GM19023 (cell line): ENCODE data around the gene FUNDC2.

Source experiments
- ATAC-seq: cut with Tn5 transposase; IDR thresholded peaks from one replicate; pipeline ENCODE4 v1.9.1; 2021; ENCODE audit warnings: mild to moderate bottlenecking, moderate library complexity; ENCODE audit not compliant: unreplicated experiment

The FUNDC2 gene

DNA sequence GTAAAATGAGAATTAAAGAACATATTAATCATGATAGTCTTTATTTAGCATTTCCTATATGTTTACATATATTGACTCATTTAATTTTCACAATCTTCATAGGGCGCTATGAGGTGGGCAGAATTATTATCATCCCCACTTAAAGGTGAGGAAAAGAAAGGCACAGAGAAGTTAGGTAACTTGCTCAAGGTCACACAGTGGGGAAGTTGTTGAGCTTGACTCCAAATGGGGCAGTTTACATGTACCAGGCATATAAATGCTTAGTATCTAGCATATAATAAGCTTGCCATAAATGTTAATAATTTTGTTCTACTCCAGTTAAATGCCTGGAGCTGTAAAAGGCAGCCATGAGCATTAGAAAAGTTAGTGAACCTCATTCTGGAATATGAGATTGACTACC lies 42.8 kb downstream of the FUNDC2 start:
- no peak for ATAC-seq

DNA sequence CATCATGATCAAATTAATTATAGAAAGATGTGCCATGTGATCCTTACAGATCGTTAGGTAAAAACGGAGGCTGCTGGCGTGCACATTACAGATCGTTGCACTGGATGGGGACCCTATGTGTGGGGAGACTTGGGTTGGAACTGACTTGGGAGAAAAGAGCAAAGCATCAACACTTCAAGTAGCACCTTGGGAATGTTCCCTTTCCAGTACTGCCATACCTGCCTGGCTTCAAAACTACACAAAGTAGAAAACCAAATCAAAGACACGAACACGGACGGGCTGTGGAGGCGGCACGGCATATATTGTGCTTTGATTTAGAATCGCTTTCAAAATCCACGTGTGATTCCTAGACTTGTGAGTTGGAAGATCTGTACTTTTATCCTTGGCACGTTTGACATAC lies 43.4 kb downstream of the FUNDC2 start:
- ATAC-seq, result no peak

DNA sequence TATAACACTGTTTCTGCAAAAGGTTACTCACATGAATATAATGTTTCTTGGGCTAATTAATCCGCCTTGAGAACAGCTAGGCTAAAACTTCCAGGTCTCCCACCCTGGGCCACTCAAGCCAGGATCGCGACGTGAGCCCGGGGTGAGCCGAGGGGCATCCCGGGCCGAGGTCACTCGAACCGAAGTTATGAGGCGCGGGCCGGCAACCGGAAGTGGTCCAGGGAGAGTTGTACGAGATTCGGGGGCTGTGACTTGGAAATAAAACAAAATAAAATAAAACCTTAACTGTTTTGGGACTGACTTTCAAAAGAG lies 44.0 kb downstream of the FUNDC2 start:
- peak; percentile 31 for ATAC-seq

DNA sequence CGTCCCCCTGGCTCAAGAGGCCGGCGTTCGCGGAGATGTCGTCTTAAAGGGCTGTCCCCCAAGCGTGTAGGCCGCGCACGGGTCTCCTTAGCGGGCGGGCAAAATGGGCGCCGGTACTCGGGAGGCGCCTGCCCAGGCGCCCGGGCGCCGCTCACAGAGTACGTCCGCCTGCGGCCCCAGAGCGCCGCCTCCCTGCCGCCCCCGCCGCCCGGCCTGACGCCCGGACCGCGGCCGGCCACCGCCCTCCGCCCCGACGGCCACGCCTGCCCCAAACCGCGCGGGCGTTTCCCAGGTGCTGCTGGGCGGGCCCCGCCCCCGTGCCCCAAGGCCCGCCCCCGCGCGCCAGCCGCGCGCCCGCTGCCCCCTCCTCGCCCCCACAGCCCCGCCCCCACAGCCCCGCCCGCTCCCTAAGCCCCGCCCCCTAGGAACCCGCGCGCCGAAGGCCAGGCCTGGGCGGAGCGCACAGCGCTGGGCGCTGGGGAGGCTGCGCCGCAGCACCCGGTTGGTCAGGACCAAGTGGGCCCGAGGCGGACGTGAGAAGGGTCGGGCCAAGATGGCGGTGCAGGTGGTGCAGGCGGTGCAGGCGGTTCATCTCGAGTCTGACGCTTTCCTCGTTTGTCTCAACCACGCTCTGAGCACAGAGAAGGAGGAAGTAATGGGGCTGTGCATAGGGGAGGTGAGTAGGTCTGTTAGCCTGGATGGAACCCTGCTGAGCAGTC lies 44.5 kb downstream of the FUNDC2 start, which contains the start of the genes BRCC3, CMC4 and MTCP1:
BRCC3 (plus strand) TSS at position 534 of the 719 bp plus-strand sequence; CDS start at position 554, 20 bp downstream.
CMC4 (minus strand) TSS at position 162 of the 719 bp plus-strand sequence. CDS start 7,113 bp downstream, outside the sequence.
MTCP1 (minus strand) TSS at position 162 of the 719 bp plus-strand sequence. CDS start 5,126 bp downstream, outside the sequence.
- peak; percentile 90 for ATAC-seq

- peak; percentile 12 for ATAC-seq
Measured at GRCh38 chrX:155071694-155072280, 45.1 kb downstream of the FUNDC2 start.

DNA sequence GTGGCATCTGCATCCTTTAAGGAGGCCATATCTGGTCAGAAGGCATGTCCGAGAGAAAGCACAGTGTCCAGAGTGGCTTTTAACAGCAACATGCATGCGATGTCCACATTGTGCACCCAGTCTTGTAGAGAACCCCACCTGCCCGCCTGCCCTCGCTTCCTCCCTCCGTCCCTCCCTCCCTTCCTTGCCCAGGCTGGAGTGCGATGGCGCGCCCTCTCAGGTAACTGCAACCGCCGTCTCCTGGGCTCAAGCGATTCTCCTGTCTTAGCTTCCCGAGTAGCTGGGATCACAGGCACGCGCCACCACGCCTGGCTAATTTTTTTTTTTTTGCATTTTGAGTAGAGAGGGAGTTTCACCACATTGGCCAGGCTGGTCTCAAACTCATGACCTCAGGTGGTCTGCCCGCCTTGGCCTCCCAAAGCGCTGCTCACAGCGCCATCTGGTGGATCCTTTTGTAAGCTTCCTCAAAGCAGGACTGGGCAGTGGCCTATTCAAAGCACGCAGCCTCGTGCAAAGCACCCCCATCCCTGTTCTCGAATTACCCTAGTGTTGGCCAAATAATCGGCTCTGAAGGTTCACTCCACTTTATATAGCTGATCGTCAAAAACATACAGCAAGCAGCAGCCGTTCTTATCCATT lies 59.7 kb downstream of the FUNDC2 start:
- ATAC-seq, result no peak

DNA sequence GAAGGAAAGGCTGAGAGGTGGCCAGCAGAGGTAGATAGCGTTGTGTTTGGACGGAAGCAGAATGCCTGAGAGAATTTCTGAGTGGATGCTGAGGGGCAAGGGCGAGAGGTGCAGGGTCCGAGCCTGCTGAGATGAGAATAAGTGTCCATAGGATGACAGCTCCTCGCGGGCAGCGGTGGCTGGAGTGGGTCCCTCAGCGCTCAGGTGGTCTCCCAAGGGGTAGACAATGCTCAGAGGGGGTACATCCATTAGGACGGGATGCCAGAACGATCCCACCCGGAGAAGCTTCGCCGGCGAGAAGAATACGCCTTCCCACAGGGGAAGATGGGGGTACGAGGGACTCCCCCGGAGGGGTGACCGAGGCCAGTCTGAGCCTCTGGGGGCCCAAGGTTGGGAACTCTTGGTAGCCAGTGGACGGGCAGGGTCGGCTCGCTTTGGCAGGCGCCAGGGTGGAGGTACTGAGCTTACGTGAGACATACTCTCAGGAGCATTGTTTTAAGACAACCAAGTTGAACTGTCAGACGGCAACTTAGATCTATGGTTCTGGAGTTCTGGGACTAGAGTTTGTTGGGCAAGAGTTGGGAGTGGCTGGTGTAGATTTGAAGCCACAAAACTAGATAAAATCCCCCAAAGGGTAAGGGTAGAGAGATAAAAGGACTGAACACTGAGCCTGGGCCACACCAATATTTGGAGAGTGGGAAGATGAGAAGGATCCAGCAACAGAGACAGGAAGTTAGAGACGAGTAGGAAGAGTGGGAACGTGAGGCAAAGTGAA lies 60.5 kb downstream of the FUNDC2 start:
- ATAC-seq, result no peak

DNA sequence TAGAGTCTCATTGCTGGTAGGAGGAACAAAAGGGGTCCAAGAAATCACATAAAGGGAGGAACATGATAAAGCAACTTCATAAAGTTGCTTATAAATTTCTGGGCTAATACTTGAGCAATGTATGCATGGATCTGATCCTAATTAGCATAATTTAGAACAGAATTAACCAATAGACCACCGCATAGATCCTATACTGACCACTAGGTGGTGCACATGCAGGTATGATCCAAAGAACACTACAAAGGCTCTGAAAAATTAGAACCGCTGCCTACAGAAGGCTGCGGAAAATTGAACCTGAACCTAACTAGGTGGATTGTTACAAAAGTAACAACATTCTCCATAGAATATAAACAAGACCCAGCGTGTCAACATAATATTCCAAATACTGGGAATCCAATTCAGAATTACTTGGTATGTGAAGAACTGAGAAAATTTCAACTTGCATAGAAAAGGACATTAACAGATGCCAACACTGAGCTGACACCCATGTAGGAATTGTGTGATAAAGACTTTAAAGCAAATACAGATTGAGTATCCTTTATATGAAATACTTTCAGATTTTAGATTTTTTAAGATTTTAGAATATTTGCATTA lies 67.9 kb downstream of the FUNDC2 start:
- ATAC-seq, result peak; percentile 58

DNA sequence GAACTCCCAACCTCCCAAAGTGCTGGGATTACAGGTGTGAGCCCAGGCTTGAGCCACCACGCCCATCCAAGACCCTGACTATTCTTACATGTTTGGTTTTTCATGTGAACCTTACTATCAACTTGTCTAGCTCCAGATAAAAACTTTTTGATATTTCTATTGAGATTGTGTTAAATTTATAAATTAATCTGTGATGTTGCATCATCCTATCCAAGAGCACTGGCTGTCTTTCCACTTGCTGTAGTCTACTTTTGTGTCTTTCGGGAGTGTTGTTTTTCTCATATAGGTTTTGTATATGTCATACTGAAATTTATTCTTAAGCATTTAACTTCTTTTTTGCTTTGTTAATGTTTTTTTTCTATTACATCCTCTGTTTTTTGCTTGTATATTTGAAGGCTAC lies 79.3 kb downstream of the FUNDC2 start:
- ATAC-seq, result no peak

DNA sequence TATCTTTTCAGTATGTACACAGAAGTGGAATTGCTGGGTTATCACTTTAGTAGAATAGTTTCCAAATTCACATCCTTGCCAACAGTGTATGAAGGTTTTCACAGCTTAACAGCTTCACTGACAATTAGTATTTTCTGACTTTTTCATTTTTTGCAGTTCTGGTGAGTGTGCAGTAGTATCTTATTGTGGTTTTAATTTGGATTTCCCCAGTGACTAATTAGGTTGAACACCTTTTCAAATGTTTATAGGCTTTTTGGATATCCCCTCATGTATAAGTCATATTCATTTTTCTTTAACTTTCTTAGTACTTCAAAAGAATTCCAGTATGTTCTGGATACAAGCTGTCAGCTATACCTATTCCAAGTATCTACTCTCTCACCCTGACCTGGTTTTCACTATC lies 81.8 kb downstream of the FUNDC2 start:
- no peak for ATAC-seq
